Suprapubic skin (tissue), 4 donors: ENCODE results near the gene GSTO1. TPM values are rescaled to one million over a fixed set of nuclear protein-coding genes. Genes with fewer than 3 reads are reported as not detected.

Source experiments
- DNase-seq, 2 donors: peaks; one replicate each; pipeline ENCODE4 v3.0.0-alpha.2; 2019; ENCODE audit warnings: low spot score in 2 of 2
- H3K27ac ChIP-seq: fragments of 200-600 bp; sonication (generic); one replicate; pipeline ENCODE4 v1.5.1; 2019
- H3K27me3 ChIP-seq: fragments of 200-600 bp; sonication (generic); one replicate; pipeline ENCODE4 v1.5.1; 2019
- H3K36me3 ChIP-seq: fragments of 200-600 bp; sonication (generic); one replicate; pipeline ENCODE4 v1.5.1; 2019
- H3K4me1 ChIP-seq: fragments of 200-600 bp; sonication (generic); one replicate; pipeline ENCODE4 v1.5.1; 2019
- H3K4me3 ChIP-seq: fragments of 200-600 bp; sonication (generic); one replicate; pipeline ENCODE4 v1.5.1; 2019; ENCODE audit warnings: mild to moderate bottlenecking
- H3K9me3 ChIP-seq: fragments of 200-600 bp; sonication (generic); one replicate; pipeline ENCODE4 v1.5.1; 2019
- EP300 ChIP-seq: sonication (generic); formaldehyde crosslinking; IDR thresholded peaks from one replicate; pipeline ENCODE4 v1.6.1; 2017; ENCODE audit warnings: antibody characterized with exemption
- POLR2A ChIP-seq, 2 donors: fragments of 450-650 bp; IDR thresholded peaks; one replicate each; pipeline ENCODE4 v1.6.1; 2017; ENCODE audit warnings: antibody characterized with exemption in 2 of 2, mild to moderate bottlenecking in 2 of 2, moderate library complexity in 2 of 2
- POLR2AphosphoS5 ChIP-seq, 3 donors: sonication (generic); formaldehyde crosslinking; IDR thresholded peaks; one replicate each; pipeline ENCODE4 v1.6.1; 2017; ENCODE audit warnings: antibody characterized with exemption in 3 of 3
- WGBS: methylation state at CpG from one replicate; pipeline ENCODE4 v1.1.5; 2018; 5-methylcytosine and 5-hydroxymethylcytosine counted together
- total RNA-seq, 4 donors: library from RNA; depleted of rRNA; stranded (reverse); fragments of >200 nt; gene quantifications; one replicate each; pipeline ENCODE4 v1.1.0, GENCODE V29; 2016
- TF ChIP-seq, protein P1 (sequence below), 2 donors: fragments of 200-600 bp in 1 of 2; fragments of 450-650 bp in 1 of 2; sonication (generic) in 1 of 2; IDR thresholded peaks; one replicate each; pipeline ENCODE4 v1.5.1; 2016 to 2019; ENCODE audit warnings: antibody characterized with exemption in 2 of 2, mild to moderate bottlenecking in 1 of 2, moderate library complexity in 1 of 2

The GSTO1 gene
- total RNA-seq, 4 donors from 2014 or later, result 38.2 to 61.4 (median 56.7) TPM

DNA sequence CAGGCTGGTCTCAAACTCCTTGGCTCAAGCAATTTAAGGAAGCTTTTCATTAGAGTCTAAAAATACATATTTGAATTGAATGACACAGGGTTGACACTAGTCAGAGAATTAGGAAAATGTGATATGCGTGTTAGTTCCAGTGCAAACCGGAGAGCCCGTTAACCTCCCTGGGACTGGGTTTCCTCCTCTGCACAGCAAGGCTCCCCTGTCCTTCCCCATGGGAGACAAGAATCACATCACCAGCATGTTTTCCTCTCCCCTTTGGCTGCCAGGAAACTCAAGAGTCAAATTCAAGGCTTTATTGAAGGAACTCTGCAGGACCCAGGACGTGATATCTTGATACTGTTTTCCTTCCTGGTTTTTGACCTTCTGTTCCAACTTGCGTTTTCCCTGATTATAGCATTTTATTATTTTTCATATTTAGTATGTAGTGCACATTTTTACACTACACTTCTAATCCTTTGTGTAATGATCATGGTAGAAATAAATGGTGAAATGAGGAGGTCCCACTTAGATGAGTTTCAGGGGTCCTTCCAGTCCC lies 39.2 kb downstream of the GSTO1 start:
- TF ChIP-seq POLR2AphosphoS5 (IDR thresholded peaks at IDR 0.05) (no peak), EP300 (no peak), POLR2A (IDR thresholded peaks at IDR 0.05) (no peak)
- TF ChIP-seq, protein P1, sequence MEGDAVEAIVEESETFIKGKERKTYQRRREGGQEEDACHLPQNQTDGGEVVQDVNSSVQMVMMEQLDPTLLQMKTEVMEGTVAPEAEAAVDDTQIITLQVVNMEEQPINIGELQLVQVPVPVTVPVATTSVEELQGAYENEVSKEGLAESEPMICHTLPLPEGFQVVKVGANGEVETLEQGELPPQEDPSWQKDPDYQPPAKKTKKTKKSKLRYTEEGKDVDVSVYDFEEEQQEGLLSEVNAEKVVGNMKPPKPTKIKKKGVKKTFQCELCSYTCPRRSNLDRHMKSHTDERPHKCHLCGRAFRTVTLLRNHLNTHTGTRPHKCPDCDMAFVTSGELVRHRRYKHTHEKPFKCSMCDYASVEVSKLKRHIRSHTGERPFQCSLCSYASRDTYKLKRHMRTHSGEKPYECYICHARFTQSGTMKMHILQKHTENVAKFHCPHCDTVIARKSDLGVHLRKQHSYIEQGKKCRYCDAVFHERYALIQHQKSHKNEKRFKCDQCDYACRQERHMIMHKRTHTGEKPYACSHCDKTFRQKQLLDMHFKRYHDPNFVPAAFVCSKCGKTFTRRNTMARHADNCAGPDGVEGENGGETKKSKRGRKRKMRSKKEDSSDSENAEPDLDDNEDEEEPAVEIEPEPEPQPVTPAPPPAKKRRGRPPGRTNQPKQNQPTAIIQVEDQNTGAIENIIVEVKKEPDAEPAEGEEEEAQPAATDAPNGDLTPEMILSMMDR (IDR thresholded peaks at IDR 0.05), result no peak
- H3K27ac ChIP-seq, result no peak overlapping the region
- 95% methylated on average over 5 of the region's 5 CpGs for WGBS

DNA sequence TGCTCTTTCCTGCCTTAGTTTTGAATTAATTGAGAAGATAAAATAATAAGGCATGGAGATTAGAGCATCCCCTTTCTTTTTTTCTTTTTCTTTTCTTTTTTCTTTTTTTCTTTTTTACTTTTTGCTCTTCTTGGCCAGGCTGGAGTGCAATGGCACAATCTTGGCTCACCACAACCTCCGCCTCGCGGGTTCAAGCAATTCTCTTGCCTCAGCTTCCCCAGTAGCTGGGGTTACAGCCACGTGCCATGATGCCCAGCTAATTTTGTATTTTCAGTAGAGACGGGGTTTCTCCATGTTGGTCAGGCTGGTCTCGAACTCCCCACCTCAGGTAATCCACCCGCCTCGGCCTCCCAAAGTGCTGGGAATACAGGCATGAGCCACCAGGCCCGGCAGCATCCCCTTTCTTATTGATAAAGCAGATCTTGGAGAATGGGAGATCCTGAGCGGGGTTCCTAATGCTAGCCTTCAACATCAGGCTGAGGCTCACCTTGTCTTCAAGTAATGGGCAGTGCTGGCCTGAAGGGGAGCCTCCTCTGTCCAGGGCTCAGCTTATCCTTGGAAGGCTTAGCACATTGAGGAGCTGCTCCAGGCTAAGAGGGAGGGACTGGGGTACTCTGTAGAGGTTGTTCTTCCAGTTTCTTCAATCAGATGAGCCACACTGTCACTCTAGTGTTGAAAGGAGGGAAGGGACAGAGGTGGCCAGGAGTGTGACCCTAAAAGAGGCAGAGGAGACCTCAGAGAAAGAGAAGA lies 42.2 kb downstream of the GSTO1 start:
- 94% methylated on average over 10 of the region's 10 CpGs for WGBS

More for the DNA sequence above, 39.2 kb downstream of the GSTO1 start:
- DNase-seq, result no peak
- Histone ChIP-seq H3K4me3 (no peak overlapping the region), H3K4me1 (peaks cover 8% of the 10 kb centered on the region), H3K36me3 (no peaks in the 10 kb centered on the region), H3K27me3 (no peaks in the 10 kb centered on the region), H3K9me3 (no peaks in the 10 kb centered on the region)

DNA sequence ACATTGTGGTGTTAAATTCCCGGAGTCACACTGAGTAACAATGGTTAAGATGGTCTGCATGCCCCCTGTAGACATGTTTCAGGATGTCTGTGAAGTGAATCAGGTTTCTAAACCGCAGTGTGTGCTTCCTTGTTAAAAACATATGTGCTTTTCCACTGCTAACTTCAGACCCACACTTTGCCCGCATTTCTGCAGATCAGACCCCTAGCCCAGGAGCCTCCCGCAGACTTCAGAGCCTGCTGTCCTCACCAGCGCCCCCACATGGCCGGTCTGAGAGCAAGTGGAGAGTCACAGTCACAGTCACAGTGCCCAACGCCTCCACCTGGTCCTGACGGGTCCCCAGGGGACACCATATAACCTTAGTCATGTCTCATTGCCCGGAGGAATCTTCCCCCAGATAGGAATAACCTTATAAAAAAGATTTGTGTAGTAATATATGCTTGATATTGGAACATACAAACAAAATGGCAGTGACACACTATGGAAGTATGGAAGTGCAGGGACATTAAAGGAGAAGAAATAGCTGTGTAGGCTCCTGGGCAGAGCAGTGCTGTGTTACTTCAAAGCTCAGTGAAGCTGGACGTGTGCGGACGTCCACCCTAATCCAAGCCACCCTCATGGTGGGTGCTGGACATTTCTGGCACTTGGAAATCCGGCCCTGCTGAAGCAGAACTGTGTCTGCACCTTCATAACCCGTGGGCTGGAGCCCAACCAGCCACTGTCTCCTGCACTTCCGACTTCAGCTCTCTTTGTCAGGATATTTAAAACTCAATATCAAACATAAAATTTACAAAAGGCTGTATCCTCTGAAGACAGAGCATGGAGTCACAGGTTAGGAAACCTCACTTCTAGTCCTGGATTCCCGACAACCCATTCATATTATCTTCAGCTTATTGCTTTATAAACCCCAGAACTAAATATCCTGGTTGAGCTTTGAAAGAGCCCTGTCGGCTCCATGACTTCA lies 43.3 kb downstream of the GSTO1 start:
- Histone ChIP-seq H3K27me3 (no peaks in the 10 kb centered on the region), H3K4me1 (peaks cover 12% of the 10 kb centered on the region), H3K27ac (no peak overlapping the region), H3K4me3 (no peak overlapping the region), H3K36me3 (peaks cover 3% of the 10 kb centered on the region), H3K9me3 (no peaks in the 10 kb centered on the region)
- TF ChIP-seq, protein P1 (IDR thresholded peaks at IDR 0.05), result peak in 1 of 2 donors; percentile 36
- TF ChIP-seq EP300 (no peak), POLR2AphosphoS5 (IDR thresholded peaks at IDR 0.05) (no peak), POLR2A (IDR thresholded peaks at IDR 0.05) (no peak)
- no peak for DNase-seq
- 72% methylated on average over 17 of the region's 17 CpGs for WGBS

More for the DNA sequence above, 42.2 kb downstream of the GSTO1 start:
- no peak for DNase-seq
- no peak for TF ChIP-seq POLR2A (IDR thresholded peaks at IDR 0.05)
- TF ChIP-seq, protein P1 (IDR thresholded peaks at IDR 0.05), result no peak
- Histone ChIP-seq H3K36me3 (peaks cover 3% of the 10 kb centered on the region), H3K4me3 (no peak overlapping the region), H3K27me3 (no peaks in the 10 kb centered on the region), H3K27ac (no peak overlapping the region), H3K4me1 (peaks cover 12% of the 10 kb centered on the region), H3K9me3 (no peaks in the 10 kb centered on the region)

DNA sequence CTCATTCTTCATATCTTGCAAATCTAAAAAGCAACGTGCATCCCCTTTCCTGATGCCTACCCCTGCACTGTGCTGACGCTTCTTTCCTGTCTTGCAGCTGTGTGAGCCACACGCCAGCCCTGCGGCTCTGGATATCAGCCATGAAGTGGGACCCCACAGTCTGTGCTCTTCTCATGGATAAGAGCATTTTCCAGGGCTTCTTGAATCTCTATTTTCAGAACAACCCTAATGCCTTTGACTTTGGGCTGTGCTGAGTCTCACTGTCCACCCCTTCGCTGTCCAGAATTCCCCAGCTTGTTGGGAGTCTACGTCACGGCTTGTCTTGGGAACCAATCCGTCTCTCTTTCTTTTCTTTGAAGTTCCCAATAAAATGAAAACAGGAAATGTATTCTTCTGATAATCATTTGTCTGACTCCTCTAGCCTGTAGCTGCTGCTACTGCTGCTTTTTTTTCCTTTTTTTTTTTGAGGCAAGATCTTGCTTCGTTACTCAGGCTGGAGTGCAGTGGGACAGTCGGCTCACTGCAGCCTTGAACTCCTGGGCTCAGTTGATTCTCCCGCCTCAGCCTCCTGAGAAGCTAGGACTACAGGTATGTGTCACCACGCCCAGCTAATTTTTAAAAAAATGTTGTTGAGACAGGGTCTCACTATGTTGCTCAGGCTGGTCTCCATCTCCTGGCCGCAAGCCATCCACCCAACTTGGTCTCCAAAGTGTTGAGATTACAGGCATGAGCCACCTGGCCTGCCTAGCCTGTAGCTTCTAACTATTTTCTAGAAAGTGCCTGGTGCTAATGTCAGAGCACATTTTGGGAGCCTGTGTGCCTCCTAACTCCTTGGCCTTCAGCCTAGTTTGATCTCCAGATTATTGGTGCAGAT lies 44.6 kb downstream of the GSTO1 start:
- no peak overlapping the region for H3K4me3 ChIP-seq
- H3K27ac ChIP-seq, result peak overlapping the region; percentile 27
- TF ChIP-seq EP300 (no peak), POLR2AphosphoS5 (IDR thresholded peaks at IDR 0.05) (no peak), POLR2A (IDR thresholded peaks at IDR 0.05) (no peak)

More for the DNA sequence above, 44.6 kb downstream of the GSTO1 start:
- peaks cover 14% of the 10 kb centered on the region for H3K4me1 ChIP-seq
- peaks cover 3% of the 10 kb centered on the region for H3K36me3 ChIP-seq
- DNase-seq, result no peak
- no peaks in the 10 kb centered on the region for H3K9me3 ChIP-seq
- no peaks in the 10 kb centered on the region for H3K27me3 ChIP-seq
- 63% methylated on average over 13 of the region's 13 CpGs for WGBS
